GM21515 (cell line): ENCODE measurements around the gene IL22RA1.

Source experiments
- ATAC-seq: cut with Tn5 transposase; IDR thresholded peaks from one replicate; pipeline ENCODE4 v1.9.1; 2021; ENCODE audit not compliant: unreplicated experiment

The IL22RA1 gene

DNA sequence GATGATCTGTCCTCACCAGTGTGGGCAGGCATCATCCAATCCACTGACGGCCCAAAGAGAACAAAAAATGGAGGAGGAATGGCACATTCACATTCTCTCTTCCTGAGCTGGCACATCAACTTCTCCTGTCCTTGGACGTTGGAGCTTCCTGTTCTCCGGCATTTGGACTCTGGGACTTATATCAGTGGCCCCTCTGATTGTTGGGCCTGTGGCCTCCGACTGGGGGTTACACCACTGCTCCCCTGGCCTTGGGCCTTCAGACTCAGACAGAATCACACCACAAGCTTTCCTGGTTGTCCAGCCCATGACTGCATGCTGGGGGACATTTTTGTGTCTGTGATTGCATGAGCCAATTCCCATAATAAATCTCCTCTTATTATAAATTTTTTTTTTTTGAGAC lies 24.1 kb upstream of the IL22RA1 start:
- ATAC-seq = no peak

DNA sequence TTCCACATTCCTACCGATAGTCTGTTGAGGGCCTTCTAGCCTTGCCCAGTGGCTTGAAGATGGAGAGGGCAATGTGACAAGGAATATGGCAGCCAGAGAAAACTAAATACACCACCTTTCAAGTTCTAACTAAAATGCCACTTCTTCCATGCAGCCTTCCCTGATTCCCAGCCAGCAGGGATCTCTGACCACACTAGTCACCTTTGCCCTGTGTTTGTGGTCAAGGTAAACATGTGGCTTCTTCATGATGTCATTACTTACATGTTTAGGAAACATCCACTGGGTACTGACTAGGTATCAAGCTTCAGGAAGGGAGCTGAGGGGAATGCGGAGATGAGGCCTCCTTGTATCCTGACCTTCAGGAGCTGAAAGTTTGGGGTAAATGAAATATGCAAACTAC lies 22.6 kb upstream of the IL22RA1 start:
- ATAC-seq = no peak

DNA sequence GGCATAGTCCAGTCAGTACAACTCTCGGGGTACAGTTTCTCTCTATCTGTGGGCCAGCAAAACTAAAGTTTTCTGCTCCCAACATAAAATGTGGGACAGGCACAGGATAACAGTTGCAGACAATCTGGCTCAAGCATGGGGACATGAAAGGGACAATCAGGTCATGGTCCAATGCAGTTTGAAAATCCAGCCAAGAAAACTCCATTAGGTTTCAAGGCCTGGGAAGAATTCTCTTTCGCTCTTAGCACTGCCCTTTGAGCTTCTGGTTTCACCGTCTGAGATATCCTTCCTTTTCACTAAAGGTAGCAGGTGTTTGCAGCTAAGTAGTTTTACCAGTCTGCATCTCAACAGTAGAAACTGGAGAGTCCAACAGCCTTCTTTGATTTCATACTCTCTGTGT lies 21.1 kb upstream of the IL22RA1 start:
- no peak for ATAC-seq

DNA sequence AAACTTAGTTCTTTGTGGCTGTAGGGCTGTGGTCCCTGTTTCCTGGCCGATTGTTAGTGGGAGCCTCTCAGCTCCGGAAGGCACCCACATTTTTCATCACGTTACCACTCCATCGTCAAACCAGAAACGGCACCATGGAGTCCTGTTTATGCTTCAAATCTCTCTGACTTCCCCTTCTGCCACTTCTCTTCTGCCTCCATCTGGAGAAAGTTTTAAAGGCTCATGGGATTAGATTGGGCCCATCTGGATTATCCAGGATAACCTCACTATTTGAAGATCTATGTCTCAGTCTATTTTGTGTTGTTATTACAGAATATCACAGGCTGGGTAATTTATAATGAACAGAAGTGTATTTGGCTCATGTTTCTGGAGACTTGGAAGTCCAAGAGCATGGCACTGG lies 19.3 kb upstream of the IL22RA1 start:
- no peak for ATAC-seq

DNA sequence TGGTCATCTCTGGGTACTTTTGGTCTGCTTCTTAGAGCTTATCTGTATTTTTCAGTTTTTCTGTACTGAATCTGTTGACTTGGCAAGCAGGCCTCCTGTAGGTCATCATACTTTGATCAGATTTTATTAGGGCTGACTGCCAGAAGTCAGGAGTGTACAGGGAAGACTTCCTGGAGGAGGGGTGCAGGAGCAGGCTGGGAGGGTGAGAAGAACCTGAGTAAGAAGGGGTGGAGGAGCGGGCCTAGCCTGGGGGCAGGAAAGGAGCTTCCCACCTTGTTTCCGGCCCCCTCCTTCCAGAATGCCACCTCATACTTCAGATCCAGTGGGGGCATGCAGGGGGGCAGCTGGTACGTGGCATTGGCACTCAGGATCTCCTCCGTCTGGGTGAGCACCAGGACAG lies 18.3 kb upstream of the IL22RA1 start:
- ATAC-seq = no peak

DNA sequence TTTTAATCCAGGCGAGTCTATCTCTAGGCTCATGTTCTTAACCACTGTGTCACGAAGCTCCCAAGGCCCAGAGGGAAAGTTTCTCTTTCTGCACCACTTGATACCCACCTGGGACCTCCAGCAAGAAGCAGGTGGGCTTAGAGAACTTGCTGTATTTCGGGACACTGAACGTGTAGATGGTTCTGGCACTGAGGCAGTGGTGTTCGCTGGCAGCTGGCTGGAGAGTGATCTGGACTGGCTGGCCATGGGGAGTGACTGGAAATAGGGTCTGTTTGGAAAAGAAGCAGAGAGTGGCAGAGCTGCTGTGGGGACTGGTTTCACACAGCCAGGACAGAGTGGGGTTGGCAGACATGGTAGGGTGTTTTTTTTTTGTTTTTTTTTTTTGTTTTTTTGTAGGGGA lies 16.4 kb upstream of the IL22RA1 start:
- no peak for ATAC-seq

DNA sequence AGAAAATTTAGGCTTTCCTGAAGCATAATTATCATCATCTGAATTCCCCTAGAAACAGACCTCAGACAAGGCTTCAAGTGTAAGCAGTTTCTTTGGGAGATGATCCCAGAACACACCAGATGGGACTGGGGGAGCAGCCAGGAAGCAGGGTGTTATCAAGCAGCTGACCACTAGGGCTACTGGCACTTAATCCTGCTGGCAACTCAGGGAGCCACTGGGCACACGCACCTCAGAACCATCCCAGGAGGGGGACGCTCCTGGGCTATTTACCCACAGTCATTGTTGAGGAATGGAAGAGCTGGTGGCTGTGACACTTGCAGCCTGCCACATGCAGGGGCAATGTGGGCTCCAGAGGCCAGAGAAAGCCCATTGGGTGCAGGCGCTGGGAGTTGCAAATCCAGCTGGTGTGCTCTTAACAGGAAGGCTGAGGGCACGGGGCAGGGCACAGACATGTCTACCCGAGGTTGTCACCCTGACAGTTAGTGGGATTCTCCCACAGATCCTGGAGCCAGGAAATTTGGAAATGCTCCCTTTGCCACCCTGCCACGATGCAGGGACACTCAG lies 15.1 kb upstream of the IL22RA1 start:
- no peak for ATAC-seq

DNA sequence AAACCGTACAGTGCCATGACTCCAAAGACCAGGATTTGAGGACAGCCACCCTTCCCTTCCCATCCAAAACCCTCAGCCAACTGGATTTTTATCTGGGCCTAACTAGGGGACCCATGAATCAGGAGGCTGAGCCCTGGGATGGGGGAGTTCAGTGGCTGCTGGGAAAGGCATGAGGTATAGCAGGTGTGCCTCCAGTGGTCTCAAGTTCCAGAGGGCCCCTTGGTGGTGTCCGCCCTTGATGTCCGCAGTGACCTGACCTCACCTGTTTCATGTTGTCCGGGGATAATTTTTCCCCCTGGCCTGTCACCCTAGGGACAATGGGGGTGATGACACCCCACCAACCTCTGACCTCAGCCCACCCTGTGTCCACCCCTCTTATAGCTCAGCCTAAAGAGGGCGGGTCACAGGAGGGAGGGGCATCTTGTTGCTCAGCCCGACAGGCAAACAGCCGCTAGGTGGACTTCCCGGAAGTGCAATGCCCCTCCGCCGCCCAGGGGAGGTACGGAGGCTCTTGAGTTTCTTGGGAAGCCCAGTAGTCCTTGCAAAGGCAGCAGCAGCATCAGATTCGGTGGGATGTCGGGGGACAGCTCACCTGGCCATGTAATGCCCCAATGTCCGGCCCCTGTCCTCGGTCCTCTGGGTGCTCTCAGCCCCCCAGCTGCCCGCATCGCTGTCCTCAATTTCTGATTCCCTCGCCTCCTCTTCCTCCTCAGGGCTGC lies 13.8 kb upstream of the IL22RA1 start:
- ATAC-seq = no peak

DNA sequence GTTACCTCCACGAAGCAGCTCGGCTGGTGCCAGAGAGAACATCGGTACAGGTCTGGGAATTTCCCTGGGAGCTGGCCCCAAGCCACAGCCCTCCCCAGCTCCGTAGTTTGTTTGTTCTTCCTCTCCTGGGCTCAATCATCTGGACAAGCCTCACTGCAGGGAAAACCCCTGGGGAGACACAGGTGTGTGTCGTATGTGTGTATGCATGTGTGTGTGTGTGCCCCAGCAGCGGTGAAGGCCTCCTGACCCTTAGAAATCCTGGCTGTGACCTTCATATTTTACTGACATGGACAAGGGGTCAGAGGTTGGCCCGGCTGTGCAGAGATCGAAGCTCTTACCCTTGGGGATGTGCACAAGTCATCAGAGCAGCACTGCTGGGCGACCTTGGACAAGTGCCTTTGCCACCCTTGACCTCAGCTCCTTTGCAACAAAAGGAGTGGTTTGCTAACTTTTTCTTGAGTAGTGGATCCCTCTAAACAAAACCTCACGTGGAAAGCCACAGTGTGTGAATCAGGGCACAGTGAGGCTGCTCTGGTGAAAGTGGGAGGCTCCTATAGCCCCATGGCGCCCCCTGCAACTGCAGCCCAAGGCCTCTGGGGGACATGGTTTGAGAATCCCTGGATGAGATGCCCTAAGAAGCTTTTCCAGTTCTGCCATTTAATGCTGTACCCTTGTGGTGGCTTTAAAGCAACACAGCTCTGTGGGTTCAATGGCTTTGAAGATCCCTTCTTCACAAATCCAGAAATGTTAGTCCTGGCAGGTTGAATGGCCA lies 12.3 kb upstream of the IL22RA1 start:
- no peak for ATAC-seq

DNA sequence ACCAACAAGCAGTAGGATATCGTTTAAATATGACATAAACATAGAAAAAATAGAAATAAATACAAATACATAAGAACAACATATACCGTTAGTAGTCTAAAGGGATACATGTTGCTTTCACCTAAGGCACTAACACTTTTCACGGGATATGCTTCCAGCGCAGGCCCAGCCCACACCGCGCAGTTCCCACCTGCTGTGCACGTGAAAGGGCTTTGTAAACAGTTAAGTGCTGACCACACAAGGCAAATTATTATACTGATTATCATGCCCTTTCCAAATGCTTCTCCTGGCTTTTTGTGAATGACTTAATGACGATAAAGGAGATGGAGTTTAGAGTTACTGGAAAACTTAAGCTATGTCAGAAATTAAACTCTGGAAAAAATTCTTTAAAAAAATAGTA lies 11.3 kb upstream of the IL22RA1 start:
- no peak for ATAC-seq

DNA sequence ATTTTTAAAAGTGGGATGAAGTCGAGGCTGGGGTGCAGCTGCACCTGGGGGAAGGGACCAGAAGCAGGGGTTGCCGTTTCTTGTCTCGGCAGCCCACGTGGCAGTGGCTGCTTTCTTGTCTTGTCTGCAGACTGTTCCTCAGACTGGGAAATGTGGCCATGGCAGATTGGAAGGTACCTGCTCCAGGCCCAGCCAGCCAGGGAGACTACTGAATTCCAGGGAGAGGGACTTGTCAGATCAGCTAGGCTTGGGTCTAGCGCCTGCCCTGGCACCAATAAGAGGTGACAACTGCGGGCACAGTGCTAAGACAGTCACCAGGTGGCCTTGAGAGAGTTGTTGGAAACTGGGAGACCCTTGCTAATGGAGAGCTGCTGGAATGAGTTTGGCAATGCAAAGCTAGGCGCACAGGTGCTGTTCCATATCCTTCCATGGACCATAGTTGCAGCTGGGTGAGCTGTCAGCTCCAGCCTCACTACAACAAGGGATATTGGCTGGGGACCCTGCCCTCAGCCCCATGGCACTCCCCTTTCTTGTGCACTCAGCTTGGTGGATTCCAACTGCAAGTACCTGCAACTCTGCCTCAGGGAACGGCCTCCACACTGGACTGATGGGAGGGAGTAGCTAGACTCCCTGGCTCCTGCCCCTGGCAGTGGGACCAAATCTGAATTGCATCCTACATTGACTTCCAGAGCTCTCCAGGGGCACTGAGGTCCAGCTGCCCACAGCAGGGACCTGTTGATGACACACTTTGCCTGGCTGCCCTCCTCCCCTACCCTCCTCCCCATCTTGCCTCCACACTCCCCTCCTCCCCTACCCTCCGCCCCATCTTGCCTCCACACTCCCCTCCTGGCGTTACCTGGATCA lies 9.9 kb upstream of the IL22RA1 start:
- ATAC-seq = no peak

DNA sequence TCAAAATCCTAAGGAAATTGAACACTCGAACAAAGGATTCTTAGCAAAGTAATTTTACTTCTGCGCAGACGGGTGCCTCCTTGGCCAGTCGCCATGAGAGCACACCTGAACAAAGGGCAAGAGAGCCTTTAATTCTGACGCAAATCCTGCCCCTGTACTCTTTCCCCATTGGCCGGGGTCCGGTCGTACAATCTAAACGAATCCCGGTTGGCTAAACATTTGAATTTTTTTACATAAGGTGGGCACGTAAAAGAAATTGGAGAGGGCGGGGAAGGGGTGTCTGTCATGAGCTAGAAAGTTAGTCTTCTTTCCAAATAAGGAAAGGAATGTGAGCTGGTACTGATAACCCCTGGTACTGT lies 8.2 kb upstream of the IL22RA1 start:
- ATAC-seq = no peak

DNA sequence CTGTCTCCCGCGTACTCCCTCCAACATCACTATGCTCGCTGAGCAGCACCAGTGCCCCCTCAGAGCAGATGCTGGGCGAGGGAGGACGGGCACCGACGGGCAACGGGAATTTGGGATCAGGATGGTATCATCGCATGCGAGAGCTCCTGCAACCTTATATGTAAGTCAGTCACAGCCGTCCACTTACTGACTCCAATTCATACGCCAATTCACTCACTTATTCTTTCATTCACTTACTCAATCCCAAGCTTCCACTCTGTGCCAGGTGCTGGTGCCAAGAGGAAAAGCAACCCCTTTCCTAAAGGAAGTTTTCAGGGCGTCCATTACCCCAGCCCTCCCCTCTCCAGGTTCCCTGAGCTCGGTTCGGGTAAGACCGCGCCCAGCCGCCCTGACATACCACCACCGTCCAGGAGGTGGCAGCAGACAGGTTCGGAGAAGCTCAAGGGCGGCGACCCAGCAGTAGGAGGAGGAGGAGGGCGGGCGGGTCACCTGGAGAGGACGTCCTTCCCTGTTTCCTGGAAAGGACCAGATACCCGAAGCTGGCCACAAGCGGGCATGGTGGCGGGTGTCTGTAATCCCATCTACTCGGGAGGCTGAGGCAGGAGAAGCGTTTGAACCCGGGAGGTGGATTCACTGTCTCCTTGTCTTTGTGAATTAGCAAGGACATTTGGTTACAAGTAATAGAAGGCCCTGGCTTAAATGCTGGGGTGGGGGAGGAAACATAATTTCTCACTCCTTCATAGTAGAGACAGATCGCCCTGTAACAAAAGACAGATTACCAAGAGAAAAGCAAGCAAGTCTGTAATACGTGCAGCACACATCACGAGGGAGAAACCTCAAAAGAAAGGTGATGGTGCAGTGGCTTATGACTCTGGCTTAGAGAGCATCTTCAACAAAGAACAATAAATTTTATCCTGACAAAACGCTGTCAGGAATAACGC lies 7.6 kb upstream of the IL22RA1 start:
- ATAC-seq = no peak

DNA sequence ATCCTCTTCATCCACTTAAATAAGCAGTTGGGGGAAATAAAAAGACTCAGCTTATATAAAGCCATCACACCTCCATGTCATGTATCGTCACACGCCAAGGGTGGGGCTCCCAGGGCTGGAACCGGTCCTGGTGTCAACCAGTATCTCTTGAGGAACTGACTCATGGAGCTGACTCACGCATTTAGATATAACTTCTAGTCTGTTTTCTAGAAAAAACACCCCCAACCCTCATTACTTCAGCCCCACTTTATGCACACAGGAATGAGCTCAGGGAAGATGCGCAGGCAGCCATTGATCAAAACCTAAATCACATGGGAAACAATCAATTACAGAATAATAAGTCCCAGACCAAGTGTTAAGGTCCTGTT lies 6.9 kb upstream of the IL22RA1 start:
- ATAC-seq = no peak

DNA sequence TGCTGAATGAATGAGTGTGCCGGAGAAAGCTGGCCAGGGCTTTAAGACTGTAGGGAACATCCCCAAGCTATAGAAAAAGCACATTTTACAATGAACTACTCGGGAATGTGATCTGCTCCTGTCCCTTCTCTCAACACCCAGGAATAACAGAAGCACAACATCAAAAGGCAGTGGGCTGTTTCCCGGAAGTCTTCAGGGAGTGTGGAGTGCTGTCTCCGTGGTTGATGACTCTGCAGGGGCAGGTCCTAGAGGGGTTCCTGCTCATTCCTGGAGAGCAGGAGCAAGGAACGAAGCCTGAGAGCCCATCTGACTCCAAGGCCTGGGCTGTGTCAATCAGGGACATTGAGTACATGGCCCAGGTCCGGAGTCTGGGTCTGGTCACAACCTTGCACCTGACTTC lies 4.9 kb upstream of the IL22RA1 start:
- no peak for ATAC-seq

DNA sequence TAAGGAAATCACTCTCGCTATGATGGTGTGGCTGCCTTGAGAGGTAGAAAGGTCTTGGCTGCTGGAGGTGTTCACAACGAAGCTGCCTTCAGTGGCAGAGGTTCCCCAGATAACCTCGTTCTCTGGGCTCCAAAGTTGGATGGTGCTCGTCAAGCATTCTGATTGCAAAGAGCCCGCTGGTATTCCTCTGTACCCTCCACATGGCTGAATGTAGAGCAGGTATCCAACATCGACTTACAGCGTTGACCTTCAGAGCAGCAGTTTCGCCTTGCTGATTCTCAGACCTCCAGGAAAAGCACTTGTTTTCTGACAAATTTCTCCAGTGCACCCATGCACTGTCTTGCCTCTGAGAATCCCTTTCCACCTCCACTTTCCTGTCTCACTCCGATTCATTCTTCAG lies 4.3 kb upstream of the IL22RA1 start:
- no peak for ATAC-seq

DNA sequence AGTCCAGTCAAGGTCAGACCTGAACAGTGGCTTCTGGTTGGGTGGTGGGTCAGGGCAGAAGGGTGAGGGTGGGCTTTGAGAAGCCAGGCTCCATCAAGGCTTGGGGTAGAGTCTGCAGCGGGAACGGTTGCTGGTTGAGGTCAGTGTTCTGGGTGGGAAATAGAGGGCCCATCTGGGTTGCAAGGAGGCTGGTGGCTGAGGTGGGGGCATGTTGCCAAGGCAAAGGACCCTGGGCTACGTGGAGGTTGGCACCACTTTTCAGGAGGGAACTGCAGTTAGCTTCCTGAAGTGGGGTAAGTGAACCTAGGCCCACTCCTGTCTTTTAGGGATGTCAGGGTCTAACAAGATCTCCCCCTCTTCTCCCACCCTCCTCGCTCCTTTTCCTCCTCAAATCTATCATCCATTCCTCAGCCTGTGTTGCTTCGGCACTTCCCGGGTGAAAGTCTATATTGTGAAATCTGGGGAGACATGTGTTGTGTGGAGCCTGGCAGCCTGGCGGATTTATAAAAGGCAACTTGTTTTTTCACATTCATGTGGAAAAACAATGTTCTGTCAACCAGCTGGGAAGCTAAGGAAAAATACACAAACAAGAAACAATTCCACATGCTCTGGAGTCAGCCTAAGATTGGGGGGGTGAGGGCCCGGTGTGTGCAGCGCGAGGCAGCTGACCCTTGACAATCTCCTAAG lies 1.5 kb downstream of the IL22RA1 start:
- ATAC-seq = no peak

DNA sequence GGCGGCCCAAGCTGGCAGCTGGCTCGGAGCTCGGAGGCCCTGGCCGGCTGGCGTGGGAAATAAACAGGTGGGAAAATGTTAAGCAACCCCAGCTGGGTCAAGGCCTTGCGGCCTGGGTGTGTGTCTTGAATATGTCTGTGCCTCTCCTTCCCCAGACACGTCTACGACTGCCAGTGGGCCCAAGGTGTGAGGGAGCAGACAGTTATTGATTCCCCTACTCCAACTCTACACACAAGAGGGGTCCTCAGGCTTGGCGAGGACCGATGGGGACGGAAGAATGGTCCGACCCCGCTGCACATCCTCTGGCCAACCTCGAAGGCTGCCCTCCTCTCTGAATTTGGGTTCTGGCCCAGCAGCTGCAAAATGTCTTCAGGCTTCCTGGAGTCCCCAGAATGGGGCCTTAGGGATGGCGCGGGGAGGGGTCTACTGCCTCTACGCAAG lies 2.2 kb downstream of the IL22RA1 start:
- no peak for ATAC-seq

DNA sequence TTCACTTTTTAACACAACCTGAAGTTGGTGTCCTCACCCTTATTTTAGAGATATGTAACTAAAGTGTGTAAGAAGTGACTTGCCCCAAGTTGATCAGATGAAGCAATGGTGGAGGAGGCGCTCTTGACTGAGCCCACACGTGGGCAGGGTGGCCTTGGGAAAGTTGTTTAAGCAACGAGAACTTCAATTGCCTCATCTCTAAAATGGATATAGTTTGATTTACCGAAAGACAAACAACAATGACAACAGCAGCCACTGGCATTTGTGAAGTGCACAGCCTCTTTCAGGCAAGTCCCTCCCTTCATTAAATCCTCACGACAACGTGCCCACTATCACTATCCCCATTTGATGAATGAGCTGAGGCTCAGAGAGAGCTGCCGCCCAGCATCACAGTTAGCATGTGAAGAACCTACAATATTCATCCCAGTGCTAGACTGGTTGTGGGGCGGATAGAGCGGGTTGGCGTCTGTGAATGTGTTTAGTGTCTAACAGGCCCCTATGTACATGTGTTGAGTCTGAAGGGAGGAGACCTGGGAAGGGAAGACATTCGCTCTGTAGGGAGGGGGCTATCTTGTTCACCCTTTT lies 3.0 kb downstream of the IL22RA1 start:
- ATAC-seq = no peak

DNA sequence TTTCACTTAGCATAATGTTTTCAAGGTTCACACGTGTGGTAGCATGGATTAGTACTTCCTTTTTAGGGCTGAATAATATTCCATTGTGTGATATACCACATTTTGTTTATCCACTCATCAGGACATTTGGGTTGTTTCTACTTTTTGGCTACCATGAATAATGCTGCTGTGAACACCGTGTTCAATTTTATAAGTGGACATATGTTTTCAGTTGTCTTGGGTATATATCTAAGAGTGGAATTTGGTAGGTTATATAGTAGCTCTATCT lies 3.8 kb downstream of the IL22RA1 start:
- no peak for ATAC-seq
